ENCODE measurements around the gene CEP72.

GRCh38 chr5:607541-608428 is 4.4 kb upstream of the CEP72 start:
- TF ChIP-seq CTCF (IDR thresholded peaks at IDR 0.05) (no peak), POLR2AphosphoS5 (IDR thresholded peaks at IDR 0.05; ENCODE audit: low read depth, low read length) (no peak), REST (IDR thresholded peaks at IDR 0.05; ENCODE audit: insufficient read depth in 1 of 2, low read depth in 2 of 2, low read length in 1 of 2) (no peak)
